NCI-H146 treated with DMSO at 0.1 percent for 48 hours (cell line): ENCODE measurements around the gene TLR10.
"Not testable (repeated sequence)": the region's sequence is repeated elsewhere in the genome, so short reads cannot be mapped to it uniquely, and the experiment has no call there.

Source experiments
- DNase-seq: peaks from one replicate; lab custom pipeline; 2025; ENCODE audit not compliant: unreplicated experiment; lab: John Stamatoyannopoulos, UW

The TLR10 gene

DNA sequence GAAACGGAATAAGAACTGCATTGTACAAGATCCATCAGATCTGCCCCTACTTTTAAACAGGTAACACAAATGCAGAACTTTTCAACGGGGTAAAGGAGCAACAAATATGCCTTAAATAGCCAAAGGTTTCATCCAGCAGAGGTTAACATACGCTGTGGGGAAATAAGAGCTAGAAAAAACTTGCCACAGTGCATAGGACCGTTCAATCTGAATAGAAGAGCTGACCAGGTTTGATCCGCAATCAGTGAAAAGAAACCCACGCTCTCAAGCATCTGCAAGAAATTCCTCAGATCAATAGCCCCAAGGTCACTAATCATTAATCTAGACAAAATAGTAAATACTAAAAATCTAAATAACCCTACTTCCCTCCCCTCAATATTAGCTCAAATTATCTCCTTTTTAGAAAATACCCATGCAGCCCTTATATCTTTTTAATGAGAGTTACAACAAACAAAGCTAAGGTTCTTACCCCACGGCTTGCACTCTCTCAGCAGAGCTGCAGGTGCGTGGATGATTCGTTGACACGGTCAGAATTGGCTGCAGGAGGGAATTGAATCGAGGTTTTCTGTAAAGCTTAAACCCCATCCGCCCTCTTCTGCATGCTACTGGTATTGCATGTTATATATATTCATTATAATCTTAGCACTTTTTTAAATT, at the start of gene TLR10:
TSS of gene TLR10 (minus strand) at position 539 of the 657 bp plus-strand sequence. CDS start 7,400 bp downstream, outside the sequence.
- DNase-seq, result peak; percentile 40

- DNase-seq, result no peak
Measured at GRCh38 chr4:38832206-38832605, 49.4 kb upstream of the TLR10 start.

- DNase-seq, result no peak
Measured at GRCh38 chr4:38831653-38832052, 48.9 kb upstream of the TLR10 start.

DNA sequence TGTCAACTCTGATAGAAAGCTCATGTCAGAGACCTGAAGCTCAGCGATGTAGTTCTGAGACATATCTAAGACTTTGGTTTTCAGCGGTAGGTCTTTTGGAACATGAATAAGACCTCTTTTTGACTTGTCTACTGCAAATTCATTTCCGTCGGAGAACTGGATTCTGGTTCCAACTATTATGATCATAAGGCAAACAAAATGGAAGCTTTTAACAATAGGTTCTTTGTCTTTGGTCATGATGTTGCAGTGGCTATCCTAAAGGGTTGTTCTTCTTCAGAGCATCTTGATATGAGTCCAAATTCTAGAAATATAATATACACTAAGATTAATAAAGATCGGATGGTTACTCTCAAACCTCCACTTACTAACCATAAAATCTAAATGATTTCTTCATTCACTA, 46.4 kb upstream of the TLR10 start:
- no peak for DNase-seq

- DNase-seq, result no peak
Measured at GRCh38 chr4:38823766-38824165, 41.0 kb upstream of the TLR10 start.

GRCh38 chr4:38822748-38823303, 40.0 kb upstream of the TLR10 start:
- no peak for DNase-seq

DNA sequence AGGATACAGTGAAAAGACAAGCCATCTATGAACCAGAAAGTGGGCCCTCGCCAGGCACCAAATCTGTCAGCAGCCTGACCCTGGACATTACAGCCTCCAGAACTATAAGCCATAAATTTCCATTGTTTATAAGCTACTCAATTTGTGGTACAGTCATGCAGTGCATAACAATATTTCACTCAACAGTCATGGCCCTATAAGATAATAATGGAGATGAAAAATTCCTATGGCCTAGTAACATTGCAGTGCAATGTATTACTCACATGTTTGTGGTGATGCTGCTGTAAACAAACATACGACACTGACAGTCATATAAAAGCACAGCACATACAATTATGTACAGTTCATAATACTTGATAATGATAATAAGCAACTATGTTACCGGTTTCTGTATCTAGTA, 38.9 kb upstream of the TLR10 start:
- no peak for DNase-seq

GRCh38 chr4:38820329-38821061, 37.7 kb upstream of the TLR10 start:
- DNase-seq, result no peak

DNA sequence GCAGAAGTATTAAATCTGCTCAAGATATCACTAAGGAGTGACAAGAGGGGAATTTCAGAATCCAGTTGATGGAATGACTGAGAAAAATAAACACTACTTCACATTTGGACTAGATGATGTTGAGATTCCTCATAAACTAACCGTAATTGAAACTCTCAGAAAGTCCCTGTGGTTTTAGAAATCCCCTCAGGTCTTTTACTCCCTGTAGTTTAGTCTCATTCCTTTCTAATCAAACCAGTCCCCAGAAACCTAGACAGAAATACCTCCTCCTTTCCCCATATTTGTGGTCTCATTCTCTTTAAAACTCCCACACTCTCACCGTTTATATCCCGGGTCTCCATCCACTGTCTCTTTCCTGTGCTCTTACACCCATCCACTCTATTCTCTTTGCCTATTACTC, 36.8 kb upstream of the TLR10 start:
- DNase-seq, result no peak

DNA sequence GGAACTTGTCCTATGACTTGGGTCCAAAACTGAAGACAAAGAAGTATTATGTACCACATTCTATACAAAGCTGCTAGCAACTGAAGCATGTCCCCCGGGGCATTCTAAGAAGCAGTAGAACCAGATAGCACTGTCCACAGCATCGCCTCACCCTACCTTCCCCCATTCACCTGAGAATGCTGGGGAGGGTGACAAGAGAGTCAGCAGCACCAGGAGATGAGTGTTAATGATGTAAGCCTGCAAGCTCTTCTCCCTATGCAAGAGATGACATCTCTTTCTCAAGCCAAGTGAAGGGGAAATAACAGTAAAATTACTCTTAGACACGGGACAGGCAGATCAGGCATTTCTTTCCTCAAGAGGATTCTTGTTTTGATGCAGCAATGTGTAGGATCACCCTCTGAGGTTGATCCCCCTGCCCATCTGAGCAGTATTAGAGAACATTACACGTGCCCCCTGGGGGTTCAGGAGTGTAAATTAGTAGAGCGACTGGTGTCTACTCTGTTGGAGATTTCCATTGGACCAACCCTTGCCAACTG, 35.7 kb upstream of the TLR10 start:
- DNase-seq, result no peak

- DNase-seq, result no peak
Measured at GRCh38 chr4:38815885-38816782, 33.3 kb upstream of the TLR10 start.

- no peak for DNase-seq
Measured at GRCh38 chr4:38814386-38814785, 31.6 kb upstream of the TLR10 start.

DNA sequence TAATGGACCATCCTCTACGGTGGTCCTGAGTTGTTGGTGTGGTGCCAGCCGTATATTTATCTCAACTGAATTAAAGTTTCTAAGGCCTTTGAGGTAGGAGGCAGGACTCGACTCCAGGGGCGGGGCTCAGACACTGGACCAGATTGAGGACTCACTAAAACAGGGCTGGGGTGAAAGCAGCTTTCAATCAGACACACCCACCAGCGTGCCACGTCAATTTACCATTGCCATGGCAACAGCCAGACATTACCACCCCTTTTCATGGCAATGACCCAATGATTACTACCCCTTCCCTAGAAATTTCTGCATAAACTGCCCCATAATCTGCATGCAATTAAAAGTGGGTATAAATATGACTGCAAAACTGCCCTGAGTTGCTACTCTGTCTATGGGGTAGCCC, 28.5 kb upstream of the TLR10 start:
- DNase-seq, result no peak

GRCh38 chr4:38807462-38807861, 24.7 kb upstream of the TLR10 start:
- not testable (repeated sequence) for DNase-seq

DNA sequence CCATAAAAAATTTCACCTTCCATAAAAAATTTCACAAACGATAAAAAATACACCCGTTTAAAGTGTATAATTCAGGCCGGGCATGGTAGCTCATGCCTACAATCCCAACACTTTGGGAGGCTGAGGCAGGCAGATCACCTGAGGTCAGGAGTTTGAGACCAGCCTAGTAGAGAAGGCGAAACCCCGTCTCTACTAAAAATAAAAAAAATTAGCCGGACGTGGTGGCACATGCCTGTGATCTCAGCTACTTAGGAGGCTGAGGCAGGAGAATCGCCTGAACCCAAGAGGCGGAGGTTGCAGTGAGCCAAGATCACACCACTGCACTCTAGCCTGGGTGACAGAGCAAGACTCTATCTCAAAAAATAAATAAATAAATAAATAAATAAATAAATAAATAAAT, 23.5 kb upstream of the TLR10 start:
- not testable (repeated sequence) for DNase-seq

- no peak for DNase-seq
Measured at GRCh38 chr4:38805530-38806145, 22.8 kb upstream of the TLR10 start.

DNA sequence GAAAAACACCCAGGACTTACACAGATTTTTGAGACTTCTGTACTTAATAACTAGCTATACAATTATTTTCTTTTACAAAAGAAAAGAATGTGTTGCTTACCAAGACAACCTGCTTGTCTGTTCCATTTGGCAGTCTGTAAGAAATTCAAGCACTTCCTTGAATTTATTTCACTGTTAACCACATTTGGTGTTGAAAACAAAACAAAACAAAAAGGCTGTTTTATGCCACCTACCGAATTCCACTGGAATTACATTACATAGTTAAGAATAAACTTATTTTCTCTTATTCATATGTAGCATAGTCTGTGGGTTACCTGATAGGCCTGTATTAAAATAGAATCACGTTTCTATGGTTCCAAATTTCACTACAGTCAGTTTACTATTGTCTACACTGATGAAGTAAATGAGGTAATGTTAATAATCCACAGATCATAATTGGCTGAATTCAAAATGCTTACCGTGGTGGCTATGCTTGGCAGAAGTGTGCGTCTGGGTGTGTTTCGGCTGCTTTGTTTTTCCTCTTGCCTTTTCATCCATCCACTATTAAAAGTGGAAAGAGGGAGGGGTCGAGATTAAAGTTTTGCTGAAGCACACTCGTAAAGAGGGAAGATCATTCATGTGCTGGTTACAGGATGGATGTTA, 22.0 kb upstream of the TLR10 start, which contains the start of gene TLR1:
TSS of gene TLR1 (minus strand) at position 138 of the 642 bp plus-strand sequence. CDS start 5,960 bp downstream, outside the sequence.
- no peak for DNase-seq

- no peak for DNase-seq
Measured at GRCh38 chr4:38803833-38804653, 21.3 kb upstream of the TLR10 start.
